ENCODE results near the gene TMEM151B.
A peak's percentile ranks its signal among the peaks of the same experiment; 100 is the strongest.

Gene TMEM151B

DNA sequence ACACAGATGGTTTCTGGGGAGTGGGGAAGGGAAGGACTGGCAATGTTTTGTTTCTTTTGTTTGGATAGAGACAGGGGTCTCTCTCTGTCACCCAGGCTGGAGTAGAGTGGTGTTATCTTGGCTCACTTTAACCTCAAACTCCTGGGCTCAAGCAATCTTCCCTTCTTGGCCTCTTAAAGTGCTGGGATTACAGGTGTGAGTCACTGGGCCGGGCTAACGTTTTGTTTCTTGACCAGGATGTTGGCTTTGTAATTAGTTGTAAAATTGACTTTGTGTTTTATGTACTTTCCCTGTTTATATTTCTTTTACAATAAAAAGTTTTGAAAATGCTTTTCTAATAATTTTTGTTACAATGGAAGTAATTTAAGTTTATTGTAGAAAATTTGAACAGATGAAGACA, 83.1 kb downstream of the TMEM151B start:
- no peak overlapping the region for H3K4me3 ChIP-seq
- in situ Hi-C loops (cut with MboI; ENCODE audit: low sequenced_read_pairs) = no loop called here
- no peak for DNase-seq (ENCODE audit: low spot score in 2 of 2)
- H3K36me3 ChIP-seq (replicated peaks) = no peaks in the 10 kb centered on the region
- H3K27me3 ChIP-seq (ENCODE audit: low read depth) = no peaks in the 10 kb centered on the region
- no peaks in the 10 kb centered on the region; the same call in 1 of the 2 replicates for H3K4me1 ChIP-seq
- no peaks in the 10 kb centered on the region for H3K9me3 ChIP-seq

- DNase-seq (ENCODE audit: low spot score in 2 of 2) = no peak
- in situ Hi-C loops (cut with MboI; ENCODE audit: low sequenced_read_pairs) = no loop called here
- no peak overlapping the region for H3K4me3 ChIP-seq
- H3K9me3 ChIP-seq = no peaks in the 10 kb centered on the region
- no peaks in the 10 kb centered on the region for H3K27me3 ChIP-seq (ENCODE audit: low read depth)
- no peaks in the 10 kb centered on the region; the same call in 1 of the 2 replicates for H3K4me1 ChIP-seq
- H3K36me3 ChIP-seq (replicated peaks) = no peaks in the 10 kb centered on the region
Observed at GRCh38 chr6:44355640-44356039, 85.4 kb downstream of the TMEM151B start.

DNA sequence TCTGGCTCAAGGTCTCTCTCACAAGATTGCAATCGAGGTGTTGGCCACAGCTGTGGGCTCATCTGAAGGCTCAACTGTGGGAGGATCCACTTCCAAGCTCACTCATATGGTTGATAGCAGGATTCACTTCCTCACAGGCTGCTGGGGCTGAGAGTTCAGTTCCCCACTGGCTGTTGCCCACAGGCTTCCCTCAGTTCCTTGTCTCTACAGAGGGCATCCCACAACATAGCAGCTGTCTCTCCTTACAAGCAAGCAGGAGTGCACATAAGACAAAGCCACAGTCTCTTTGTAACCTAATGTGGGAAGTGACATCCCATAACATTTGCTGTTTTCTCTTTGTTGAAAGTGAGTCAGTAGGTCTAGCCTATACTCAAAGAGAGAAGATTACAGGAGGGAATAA, 86.2 kb downstream of the TMEM151B start:
- Histone ChIP-seq H3K4me3 (no peak overlapping the region), H3K4me1 (no peaks in the 10 kb centered on the region; the same call in 1 of the 2 replicates), H3K9me3 (no peaks in the 10 kb centered on the region), H3K36me3 (replicated peaks) (no peaks in the 10 kb centered on the region), H3K27me3 (ENCODE audit: low read depth) (no peaks in the 10 kb centered on the region)
- in situ Hi-C loops (cut with MboI; ENCODE audit: low sequenced_read_pairs) = no loop called here
- DNase-seq (ENCODE audit: low spot score in 2 of 2) = peak in 1 of 2 experiments; percentile 1

All from HAP-1 (cell line).